GM18867 (cell line): ENCODE data around the gene PLAAT2.
"Not testable (repeated sequence)": the region's sequence is repeated elsewhere in the genome, so short reads cannot be mapped to it uniquely, and the experiment has no call there.

Experiments used
- ATAC-seq: cut with Tn5 transposase; IDR thresholded peaks from one replicate; pipeline ENCODE4 v1.9.1; 2021; ENCODE audit warnings: mild to moderate bottlenecking, moderate library complexity; ENCODE audit not compliant: unreplicated experiment

Gene PLAAT2

GRCh38 chr11:63563201-63564055, at the start of gene PLAAT2:
Gene PLAAT2, minus strand, starts transcription at chr11:63563379. Its CDS starts 55 bp downstream, at chr11:63563324.
- peak; percentile 0 for ATAC-seq

GRCh38 chr11:63612181-63612580, 49.0 kb upstream of the PLAAT2 start:
- ATAC-seq = no peak

DNA sequence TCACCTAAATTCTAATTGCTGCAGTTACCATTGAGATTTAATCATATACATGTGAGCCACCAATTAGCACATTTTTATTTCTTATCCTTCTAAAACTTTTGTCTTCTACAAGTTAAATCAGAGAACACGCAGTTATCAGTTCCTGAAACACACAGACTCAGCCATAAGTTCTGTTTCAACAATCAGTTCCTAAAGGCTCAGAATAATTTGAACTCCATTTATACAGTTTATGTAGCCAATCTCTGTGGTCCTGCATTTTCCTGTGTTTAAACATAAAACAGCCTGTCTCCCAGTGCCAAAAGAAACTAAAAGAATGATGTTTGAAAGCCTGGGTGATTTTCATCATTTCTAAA, 48.2 kb upstream of the PLAAT2 start:
- no peak for ATAC-seq

DNA sequence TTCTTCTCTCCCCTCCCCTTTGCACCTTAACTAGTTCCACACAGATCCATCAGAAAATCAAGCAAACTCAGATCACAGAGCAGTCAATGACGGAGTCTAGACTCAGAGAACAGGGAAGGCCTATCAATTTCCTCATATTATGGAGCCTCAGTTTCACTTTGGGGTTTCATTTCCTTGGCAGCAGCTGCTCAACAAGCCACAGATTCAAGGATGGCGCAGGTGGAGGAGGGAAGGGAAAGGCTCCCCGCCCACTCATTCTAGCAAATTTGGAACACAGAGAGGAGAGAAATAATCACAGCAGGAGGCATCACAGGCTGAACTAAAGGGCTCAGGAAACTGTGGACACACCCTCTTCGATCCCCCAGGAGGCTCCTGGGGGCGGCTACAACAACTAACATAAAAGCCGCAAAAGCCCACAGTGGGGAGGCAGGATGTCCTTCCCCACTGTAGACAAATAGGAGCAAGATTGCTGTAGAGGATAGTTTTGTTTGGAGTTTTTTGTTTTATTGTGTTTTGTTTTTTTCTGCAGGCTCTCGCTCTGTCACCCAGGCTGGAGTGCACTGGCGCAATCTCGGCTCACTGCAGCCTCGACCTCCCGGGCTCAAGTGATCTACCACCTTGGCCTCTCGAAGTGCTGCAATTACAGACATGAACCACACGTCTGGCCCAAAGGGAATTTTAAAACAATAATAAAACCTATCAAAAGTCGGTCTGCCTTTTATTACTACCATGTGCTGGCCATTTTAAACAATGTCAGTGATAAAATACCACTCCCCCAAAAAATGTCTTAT, 47.6 kb upstream of the PLAAT2 start:
- no peak for ATAC-seq

- ATAC-seq = no peak
These were observed 46.9 kb upstream of the PLAAT2 start for GRCh38 chr11:63609971-63610580.

GRCh38 chr11:63609536-63609935, 46.4 kb upstream of the PLAAT2 start:
- ATAC-seq = no peak

GRCh38 chr11:63608353-63609345, 45.5 kb upstream of the PLAAT2 start:
- no peak for ATAC-seq

GRCh38 chr11:63603180-63603518, 40.0 kb upstream of the PLAAT2 start:
- ATAC-seq = no peak

- ATAC-seq = not testable (repeated sequence)
These were observed 39.4 kb upstream of the PLAAT2 start for GRCh38 chr11:63602290-63603179.

- ATAC-seq = no peak
These were observed 36.3 kb upstream of the PLAAT2 start for GRCh38 chr11:63599211-63600122.

DNA sequence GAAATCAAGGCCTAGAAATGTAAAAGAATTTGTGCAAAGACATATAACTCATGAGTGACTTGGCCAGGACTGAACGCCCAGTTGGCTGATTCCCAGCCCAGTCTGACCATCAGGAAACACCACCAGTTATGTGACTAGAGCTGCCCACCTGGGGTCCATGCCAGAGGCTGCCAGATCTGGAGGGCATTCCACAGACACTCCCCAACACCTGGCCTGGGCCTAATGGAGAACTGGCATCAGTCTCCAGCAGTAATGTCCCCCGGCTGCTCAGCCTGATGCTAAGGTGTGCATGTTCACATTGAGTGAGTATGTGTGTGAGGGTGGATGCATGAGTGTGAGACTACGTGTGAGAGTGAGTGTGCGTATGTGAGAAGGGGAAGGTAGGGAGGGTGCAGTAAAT, 35.4 kb upstream of the PLAAT2 start:
- ATAC-seq = no peak

DNA sequence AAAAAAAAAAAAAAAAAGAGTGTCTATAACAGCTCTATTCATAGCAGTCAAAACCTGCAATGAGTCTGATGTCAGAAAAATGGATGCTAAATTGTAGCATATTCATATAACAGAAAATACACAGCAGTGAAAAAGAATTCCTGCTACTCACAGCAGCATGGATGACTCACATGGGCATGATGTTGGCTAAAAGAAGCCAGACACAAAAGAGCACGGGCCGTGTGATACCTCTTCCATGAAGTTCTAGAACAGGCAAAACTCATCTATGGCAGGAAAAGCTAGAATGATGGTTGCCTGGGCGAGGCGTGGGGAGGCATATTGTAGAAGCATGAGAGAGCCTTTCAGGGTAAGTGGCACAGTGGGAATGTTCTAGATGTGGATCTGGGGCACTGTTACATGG, 32.1 kb upstream of the PLAAT2 start:
- ATAC-seq = no peak

- no peak for ATAC-seq
These were observed 29.8 kb upstream of the PLAAT2 start for GRCh38 chr11:63592975-63593395.

- no peak for ATAC-seq
These were observed 27.0 kb upstream of the PLAAT2 start for GRCh38 chr11:63590024-63590788.

GRCh38 chr11:63589000-63589399, 25.8 kb upstream of the PLAAT2 start:
- ATAC-seq = no peak

GRCh38 chr11:63586451-63587166, 23.4 kb upstream of the PLAAT2 start:
- no peak for ATAC-seq

DNA sequence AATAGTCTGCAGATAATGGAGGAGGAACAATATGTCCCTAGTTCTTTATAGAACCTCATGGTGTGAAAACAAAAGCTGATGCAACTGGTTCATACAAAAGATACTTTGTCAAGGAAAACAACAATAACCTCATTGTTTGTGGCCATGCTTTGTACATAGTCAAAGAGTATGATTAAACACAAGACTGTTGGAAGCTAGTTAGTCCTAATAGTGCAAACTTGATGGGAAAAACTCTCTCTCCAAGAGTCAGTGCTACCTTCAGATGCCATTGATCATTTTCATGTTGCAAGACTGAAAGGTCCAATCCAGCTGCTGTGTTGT, 20.1 kb upstream of the PLAAT2 start:
- ATAC-seq = no peak
